H1 (cell line): ENCODE measurements around the gene RND2. TPM values are rescaled to one million over a fixed set of nuclear protein-coding genes. Genes with fewer than 3 reads are reported as not detected.

Source experiments
- POU5F1 ChIP-seq: IDR thresholded peaks from 2 replicates; pipeline ENCODE4 v1.6.1; 2011; ENCODE audit warnings: low read depth, mild to moderate bottlenecking, low read length, moderate library complexity
- polyA plus RNA-seq, 7 experiments: library from polyadenylated mRNA; depleted of rRNA in 3 of 7; stranded (reverse) in 5 of 7; unstranded in 2 of 7; fragments of >200 nt in 5 of 7; fragments of 200-250 nt in 2 of 7; gene quantifications; 1 replicate in 5 of 7; 2 replicates in 1 of 7; 4 replicates in 1 of 7; pipeline versions ENCODE4 v1.2.1 to v1.2.3, GENCODE V29; 2011 to 2013; ENCODE audit warnings: missing spikeins in 2 of 7, mixed read lengths in 2 of 7
- total RNA-seq: library from RNA; stranded (reverse); fragmentation: NEBNext Ultra II Directional; extraction: Animal tissue kit (Norgen Biotek cat#: 25700); gene quantifications from 2 replicates; pipeline ENCODE4 v1.2.1, GENCODE V29; 2021
- TF ChIP-seq, protein P1 (sequence below): IDR thresholded peaks from 2 replicates; pipeline ENCODE4 v1.6.1; 2012; ENCODE audit warnings: low read length, inconsistent platforms

Gene RND2
- total and polyA plus RNA-seq, 2 of the 8 experiments (the other 6 are each of a cell fraction or from before 2014, with no cell fraction given) = 51.3 to 61.4 TPM

DNA sequence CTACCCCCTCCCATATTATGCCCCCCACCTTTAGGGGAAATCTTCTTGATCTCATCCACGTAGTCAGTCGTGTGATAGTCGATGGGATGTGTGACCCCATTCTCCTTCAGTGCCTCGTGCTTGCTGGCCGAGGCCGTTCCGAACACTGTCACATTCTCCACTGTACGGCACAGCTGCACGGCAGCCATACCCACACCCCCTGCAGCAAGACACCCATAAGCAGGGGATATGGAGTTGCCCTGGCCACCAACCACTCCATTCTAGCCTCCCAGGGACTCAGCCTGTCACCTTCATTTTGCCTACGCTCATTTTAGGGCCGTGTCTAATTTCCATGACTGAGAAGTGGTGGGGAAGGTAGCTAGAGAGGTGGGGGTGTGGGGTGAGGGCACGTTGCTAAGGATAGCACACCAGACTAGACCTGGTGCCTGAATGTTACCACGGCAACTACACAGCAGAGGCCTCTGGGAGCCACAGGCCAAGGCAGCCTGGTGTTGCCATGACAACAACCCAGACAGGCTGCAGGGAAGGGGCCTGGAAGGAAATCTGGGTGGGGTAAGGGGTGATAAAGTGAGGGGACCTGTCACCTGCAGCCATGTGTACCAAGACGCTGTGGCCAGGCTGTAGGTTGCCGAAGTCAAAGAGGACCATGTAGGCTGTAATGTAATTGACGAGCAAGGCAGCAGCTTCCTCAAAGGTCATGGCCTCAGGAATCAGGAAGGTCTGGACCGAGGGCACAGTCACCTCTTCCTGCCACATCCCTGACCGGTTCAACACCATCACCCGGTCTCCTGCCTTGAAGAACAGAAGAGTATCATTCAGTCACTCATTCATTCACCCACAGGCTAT lies 6.8 kb upstream of the RND2 start (continued):
- TF ChIP-seq, protein P1, sequence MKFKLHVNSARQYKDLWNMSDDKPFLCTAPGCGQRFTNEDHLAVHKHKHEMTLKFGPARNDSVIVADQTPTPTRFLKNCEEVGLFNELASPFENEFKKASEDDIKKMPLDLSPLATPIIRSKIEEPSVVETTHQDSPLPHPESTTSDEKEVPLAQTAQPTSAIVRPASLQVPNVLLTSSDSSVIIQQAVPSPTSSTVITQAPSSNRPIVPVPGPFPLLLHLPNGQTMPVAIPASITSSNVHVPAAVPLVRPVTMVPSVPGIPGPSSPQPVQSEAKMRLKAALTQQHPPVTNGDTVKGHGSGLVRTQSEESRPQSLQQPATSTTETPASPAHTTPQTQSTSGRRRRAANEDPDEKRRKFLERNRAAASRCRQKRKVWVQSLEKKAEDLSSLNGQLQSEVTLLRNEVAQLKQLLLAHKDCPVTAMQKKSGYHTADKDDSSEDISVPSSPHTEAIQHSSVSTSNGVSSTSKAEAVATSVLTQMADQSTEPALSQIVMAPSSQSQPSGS = no peak
- TF ChIP-seq POU5F1 = no peak
